ENCODE data around the gene TAGAP. TPM values are rescaled to one million over a fixed set of nuclear protein-coding genes. Genes with fewer than 3 reads are reported as not detected.

Gene TAGAP, protein sequence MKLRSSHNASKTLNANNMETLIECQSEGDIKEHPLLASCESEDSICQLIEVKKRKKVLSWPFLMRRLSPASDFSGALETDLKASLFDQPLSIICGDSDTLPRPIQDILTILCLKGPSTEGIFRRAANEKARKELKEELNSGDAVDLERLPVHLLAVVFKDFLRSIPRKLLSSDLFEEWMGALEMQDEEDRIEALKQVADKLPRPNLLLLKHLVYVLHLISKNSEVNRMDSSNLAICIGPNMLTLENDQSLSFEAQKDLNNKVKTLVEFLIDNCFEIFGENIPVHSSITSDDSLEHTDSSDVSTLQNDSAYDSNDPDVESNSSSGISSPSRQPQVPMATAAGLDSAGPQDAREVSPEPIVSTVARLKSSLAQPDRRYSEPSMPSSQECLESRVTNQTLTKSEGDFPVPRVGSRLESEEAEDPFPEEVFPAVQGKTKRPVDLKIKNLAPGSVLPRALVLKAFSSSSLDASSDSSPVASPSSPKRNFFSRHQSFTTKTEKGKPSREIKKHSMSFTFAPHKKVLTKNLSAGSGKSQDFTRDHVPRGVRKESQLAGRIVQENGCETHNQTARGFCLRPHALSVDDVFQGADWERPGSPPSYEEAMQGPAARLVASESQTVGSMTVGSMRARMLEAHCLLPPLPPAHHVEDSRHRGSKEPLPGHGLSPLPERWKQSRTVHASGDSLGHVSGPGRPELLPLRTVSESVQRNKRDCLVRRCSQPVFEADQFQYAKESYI
- not detected in 2 replicates for total RNA-seq

DNA sequence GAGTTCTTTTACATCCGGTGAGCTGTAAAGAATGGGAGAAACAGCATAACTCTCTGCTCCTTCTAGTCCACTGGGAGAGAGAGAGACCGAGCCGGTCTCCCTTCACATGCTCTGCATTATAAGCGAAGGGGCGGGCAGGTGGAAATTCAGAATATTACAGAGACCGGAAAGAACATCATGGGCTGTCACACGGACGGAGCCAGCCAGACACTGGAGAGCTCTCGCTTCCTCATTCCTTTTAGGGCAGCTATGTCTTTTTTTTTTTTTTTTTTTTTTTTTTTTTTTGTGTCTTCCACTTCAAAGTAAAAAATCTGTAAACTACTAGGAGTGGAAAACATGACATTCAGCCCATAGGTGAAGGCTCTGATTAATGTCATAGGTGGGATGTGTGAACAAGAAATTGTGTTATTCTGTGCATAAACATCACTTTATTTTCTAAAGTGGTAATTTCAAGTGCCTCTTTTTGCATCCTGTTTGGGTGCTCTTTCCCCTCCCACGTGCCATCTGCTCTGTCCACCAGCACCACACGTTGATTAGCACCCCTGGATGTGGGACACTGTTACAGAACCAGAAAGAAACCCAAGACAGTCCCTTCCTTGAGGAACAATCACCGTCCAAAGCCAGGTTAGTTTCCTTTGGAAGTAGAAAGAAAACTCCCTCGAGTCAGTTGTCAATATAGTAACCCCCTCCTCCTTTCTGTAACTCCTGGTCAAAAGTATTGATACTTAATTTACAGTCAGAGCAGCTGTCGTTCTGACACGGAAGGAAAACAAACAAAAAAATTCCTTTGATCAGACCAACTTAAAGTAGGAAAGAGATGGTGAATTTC, at the start of gene TAGAP:
TAGAP (minus strand) TSS at position 93 of the 829 bp plus-strand sequence. CDS start 845 bp downstream, outside the sequence.

GRCh38 chr6:158999666-159000403, 45.0 kb downstream of the TAGAP start, which contains the start of gene RSPH3:
TSS of gene RSPH3 (minus strand) at chr6:159000202. CDS start at chr6:158999550, 652 bp downstream.

Other genes starting within 250 kb of the TAGAP start
- gene EZR, start 225.6 kb downstream of the TAGAP start, total RNA-seq = 55.8 and 127 TPM in 2 replicates
- 4.0 and 5.4 TPM in 2 replicates for gene RSPH3, start 44.8 kb downstream of the TAGAP start, total RNA-seq
- 0.19 and 1.1 TPM in 2 replicates for gene FNDC1, start 124.4 kb upstream of the TAGAP start, total RNA-seq